Cardiac muscle cell (in vitro differentiated cells and primary cell): Measurements from ENCODE around the gene MZT2B. TPM values are rescaled to one million over a fixed set of nuclear protein-coding genes. Genes with fewer than 3 reads are reported as not detected.
"Not testable (repeated sequence)": the region's sequence is repeated elsewhere in the genome, so short reads cannot be mapped to it uniquely, and the experiment has no call there.

Source experiments
- DNase-seq, 2 donors: peaks; one replicate each; pipeline versions ENCODE4 v3.0.0 to v3.0.0-alpha.2; 2010 to 2017; ENCODE audit warnings: low read depth in 1 of 2, low spot score in 1 of 2
- H3K27ac ChIP-seq: fragments of 200-600 bp; sonication (generic); 2 replicates; pipeline ENCODE4 v1.5.1; 2016
- H3K27me3 ChIP-seq: fragments of 200-600 bp; sonication (generic); 2 replicates; pipeline ENCODE4 v1.6.0; 2016; ENCODE audit warnings: control low read depth
- H3K36me3 ChIP-seq: fragments of 200-600 bp; sonication (generic); 2 replicates; pipeline ENCODE4 v1.5.1; 2016; ENCODE audit warnings: control low read depth
- H3K4me1 ChIP-seq: fragments of 200-600 bp; sonication (generic); 2 replicates; pipeline ENCODE4 v1.8.1; 2017; ENCODE audit warnings: low read depth, mild to moderate bottlenecking, mixed run types
- H3K4me3 ChIP-seq: fragments of 200-600 bp; sonication (generic); 2 replicates; pipeline ENCODE4 v1.5.1; 2016; ENCODE audit warnings: mild to moderate bottlenecking
- H3K9me3 ChIP-seq: fragments of 200-600 bp; sonication (generic); 2 replicates; pipeline ENCODE4 v1.5.1; 2017; ENCODE audit warnings: low read depth, mild to moderate bottlenecking, control low read depth
- CTCF ChIP-seq: IDR thresholded peaks from 2 replicates; pipeline ENCODE4 v1.5.1; 2012; ENCODE audit warnings: low read depth, mild to moderate bottlenecking, low read length
- polyA plus RNA-seq: library from polyadenylated mRNA; unstranded; fragments of >200 nt; fragmentation: Nextera tagmentation; extraction: Ambion mirVana; gene quantifications from 2 replicates; pipeline ENCODE4 v1.2.1, GENCODE V29; 2016
- total RNA-seq: library from RNA; depleted of rRNA; stranded (reverse); fragments of >200 nt; gene quantifications from 2 replicates; pipeline ENCODE4 v1.2.3, GENCODE V29; 2016

Gene MZT2B
- total and polyA plus RNA-seq, 2 experiments from 2014 or later: 266 to 438 TPM

GRCh38 chr2:130228005-130228404 lies 45.9 kb downstream of the MZT2B start:
- DNase-seq, H3K27me3 ChIP-seq, H3K4me1 ChIP-seq, H3K27ac ChIP-seq, H3K36me3 ChIP-seq, H3K4me3 ChIP-seq, H3K9me3 ChIP-seq: not testable (repeated sequence)

GRCh38 chr2:130228467-130229160 lies 46.6 kb downstream of the MZT2B start:
- H3K36me3 ChIP-seq, H3K4me3 ChIP-seq, DNase-seq, H3K27me3 ChIP-seq, H3K4me1 ChIP-seq, H3K9me3 ChIP-seq, H3K27ac ChIP-seq: not testable (repeated sequence)

- H3K4me3 ChIP-seq, H3K36me3 ChIP-seq, H3K27me3 ChIP-seq, H3K9me3 ChIP-seq, H3K27ac ChIP-seq, H3K4me1 ChIP-seq: not testable (repeated sequence)
- DNase-seq: peak in 1 of 2 donors; percentile 42
These were observed 47.1 kb downstream of the MZT2B start for GRCh38 chr2:130229161-130229510.

GRCh38 chr2:130230376-130230775 lies 48.3 kb downstream of the MZT2B start:
- not testable (repeated sequence) for DNase-seq, H3K4me1 ChIP-seq, H3K9me3 ChIP-seq, H3K27me3 ChIP-seq, H3K4me3 ChIP-seq, H3K27ac ChIP-seq, H3K36me3 ChIP-seq

GRCh38 chr2:130230907-130231306 lies 48.8 kb downstream of the MZT2B start:
- H3K4me1 ChIP-seq, H3K27ac ChIP-seq, H3K9me3 ChIP-seq, H3K27me3 ChIP-seq, H3K4me3 ChIP-seq, DNase-seq, H3K36me3 ChIP-seq: not testable (repeated sequence)

- no peak for DNase-seq
- Histone ChIP-seq H3K4me1 (no peaks in the 10 kb centered on the region), H3K27ac (no peak overlapping the region), H3K36me3 (no peaks in the 10 kb centered on the region), H3K27me3 (no peaks in the 10 kb centered on the region), H3K4me3 (no peak overlapping the region), H3K9me3 (no peaks in the 10 kb centered on the region)
- no peak for TF ChIP-seq CTCF
These were observed 49.6 kb downstream of the MZT2B start for GRCh38 chr2:130231656-130232055.

- not testable (repeated sequence) for H3K27me3 ChIP-seq, H3K36me3 ChIP-seq, H3K9me3 ChIP-seq, DNase-seq, H3K27ac ChIP-seq, H3K4me1 ChIP-seq, H3K4me3 ChIP-seq
These were observed 51.0 kb downstream of the MZT2B start for GRCh38 chr2:130233066-130233465.

GRCh38 chr2:130239581-130239980 lies 57.5 kb downstream of the MZT2B start:
- not testable (repeated sequence) for H3K4me3 ChIP-seq, H3K9me3 ChIP-seq, H3K4me1 ChIP-seq, DNase-seq, H3K27ac ChIP-seq, H3K27me3 ChIP-seq, H3K36me3 ChIP-seq

Other genes with a start within 250 kb of the MZT2B start
- 0.09 TPM in 1 of 2 replicates, not detected in the other for gene RAB6C, start 202.6 kb upstream of the MZT2B start, total RNA-seq
- gene RAB6C, start 202.6 kb upstream of the MZT2B start, polyA plus RNA-seq: 0.07 TPM in 1 of 2 replicates, not detected in the other
- 11.0 and 39.9 TPM in 2 replicates for gene POTEF, start 53.0 kb upstream of the MZT2B start, total RNA-seq
- 14.9 and 22.2 TPM in 2 replicates for gene POTEF, start 53.0 kb upstream of the MZT2B start, polyA plus RNA-seq
- gene CCDC74B, start 37.1 kb upstream of the MZT2B start, total RNA-seq: 10.3 and 17.0 TPM in 2 replicates
- gene CCDC74B, start 37.1 kb upstream of the MZT2B start, polyA plus RNA-seq: 7.8 and 10.9 TPM in 2 replicates
- gene SMPD4, start 660 bp upstream of the MZT2B start, total RNA-seq: 44.6 and 51.9 TPM in 2 replicates
- gene SMPD4, start 660 bp upstream of the MZT2B start, polyA plus RNA-seq: 41.8 and 50.1 TPM in 2 replicates
- not detected in 2 replicates for gene TUBA3E, start 16.2 kb downstream of the MZT2B start, total RNA-seq
- 0.70 TPM in 1 of 2 replicates, not detected in the other for gene TUBA3E, start 16.2 kb downstream of the MZT2B start, polyA plus RNA-seq
- gene IMP4, start 160.6 kb downstream of the MZT2B start, total RNA-seq: 91.5 and 92.4 TPM in 2 replicates
- 65.2 and 90.1 TPM in 2 replicates for gene IMP4, start 160.6 kb downstream of the MZT2B start, polyA plus RNA-seq
- gene PTPN18, start 173.8 kb downstream of the MZT2B start, total RNA-seq: 16.7 and 36.3 TPM in 2 replicates
- gene PTPN18, start 173.8 kb downstream of the MZT2B start, polyA plus RNA-seq: 27.6 and 39.1 TPM in 2 replicates